DLD1 (cell line): ENCODE data around the gene BGN.

ENCODE experiments used
- in situ Hi-C: cut with HindIII; loops from 2 replicates; pipeline ENCODE4 v1.10.0; 2017; ENCODE audit warnings: low sequenced_read_pairs

The BGN gene

GRCh38 chrX:153481043-153481442 lies 13.7 kb upstream of the BGN start:
- in situ Hi-C loops, result no loop called here

- in situ Hi-C loops, result no loop called here
Observed at GRCh38 chrX:153482376-153483015, 12.3 kb upstream of the BGN start.

GRCh38 chrX:153485396-153486080 lies 9.2 kb upstream of the BGN start:
- in situ Hi-C loops, result no loop called here

- in situ Hi-C loops, result no loop called here
Observed at GRCh38 chrX:153486171-153486570, 8.6 kb upstream of the BGN start.

GRCh38 chrX:153487590-153488071 lies 7.1 kb upstream of the BGN start:
- in situ Hi-C loops, result no loop called here

- in situ Hi-C loops, result no loop called here
Observed at GRCh38 chrX:153488231-153488914, 6.4 kb upstream of the BGN start.

- in situ Hi-C loops, result no loop called here
Observed at GRCh38 chrX:153490217-153490930, 4.4 kb upstream of the BGN start.

GRCh38 chrX:153491351-153491914 lies 3.3 kb upstream of the BGN start:
- in situ Hi-C loops, result no loop called here

- in situ Hi-C loops, result no loop called here
Observed at GRCh38 chrX:153491918-153492317, 2.9 kb upstream of the BGN start.

- in situ Hi-C loops, result no loop called here
Observed at GRCh38 chrX:153492543-153492942, 2.2 kb upstream of the BGN start.

GRCh38 chrX:153493085-153493484 lies 1.7 kb upstream of the BGN start:
- in situ Hi-C loops, result no loop called here

GRCh38 chrX:153494061-153494460 lies 719 bp upstream of the BGN start:
- in situ Hi-C loops, result no loop called here

GRCh38 chrX:153495362-153495751 lies 577 bp downstream of the BGN start:
- in situ Hi-C loops, result no loop called here

GRCh38 chrX:153495903-153496589 lies 1.3 kb downstream of the BGN start:
- in situ Hi-C loops, result no loop called here

- in situ Hi-C loops, result no loop called here
Observed at GRCh38 chrX:153496590-153496959, 1.8 kb downstream of the BGN start.

GRCh38 chrX:153498453-153498852 lies 3.7 kb downstream of the BGN start:
- in situ Hi-C loops, result no loop called here

- in situ Hi-C loops, result no loop called here
Observed at GRCh38 chrX:153499341-153499740, 4.6 kb downstream of the BGN start.

- in situ Hi-C loops, result no loop called here
Observed at GRCh38 chrX:153499876-153500275, 5.1 kb downstream of the BGN start.

- in situ Hi-C loops, result no loop called here
Observed at GRCh38 chrX:153500676-153501280, 6.0 kb downstream of the BGN start.

- in situ Hi-C loops, result no loop called here
Observed at GRCh38 chrX:153501530-153501929, 6.8 kb downstream of the BGN start.
